ENCODE data around the gene MGAT5.

MGAT5 gene

GRCh38 chr2:134279417-134279816, 25.5 kb downstream of the MGAT5 start (continued):
- TF ChIP-seq ZNF138 (tag by site-specific recombination; IDR thresholded peaks at IDR 0.05; ENCODE audit: borderline replicate concordance) = no peak
- no peak for TF ChIP-seq ZNF521 (tag by site-specific recombination; IDR thresholded peaks at IDR 0.05)
- no peak for TF ChIP-seq PRDM6 (tag by site-specific recombination; IDR thresholded peaks at IDR 0.05)
- no peak for TF ChIP-seq ZNF645 (tag by site-specific recombination; IDR thresholded peaks at IDR 0.05)
- no peak for TF ChIP-seq ZNF639 (tag by site-specific recombination; IDR thresholded peaks at IDR 0.05)
- no peak for TF ChIP-seq INSM2 (tag by site-specific recombination; IDR thresholded peaks at IDR 0.05)
- no peak for TF ChIP-seq ZNF416 (tag by site-specific recombination; IDR thresholded peaks at IDR 0.05)
- no peak for TF ChIP-seq ZBTB26 (tag by site-specific recombination; optimal IDR thresholded peaks at IDR 0.05)
- TF ChIP-seq ZNF2 (tag by site-specific recombination; IDR thresholded peaks at IDR 0.05) = no peak
- no peak for TF ChIP-seq ZNF629 (tag by site-specific recombination; IDR thresholded peaks at IDR 0.05)

GRCh38 chr2:134280231-134280630, 26.4 kb downstream of the MGAT5 start:
- Histone ChIP-seq H3K4me1 (ENCODE audit: control insufficient read depth, insufficient read depth, low read length) (no peaks in the 10 kb centered on the region), H3K4me3 (ENCODE audit: low read depth, low read length) (no peak overlapping the region), H3K36me3 (ENCODE audit: control insufficient read depth in 2 of 2, insufficient read depth in 1 of 2, low read length in 2 of 2) (no peaks in the 10 kb centered on the region; a peak in 1 of 3 replicates), H3K9me3 (ENCODE audit: control insufficient read depth, insufficient read depth, low read depth, low read length) (no peaks in the 10 kb centered on the region), H3K27ac (ENCODE audit: extremely low read depth, low read depth, low read length) (no peak overlapping the region)
- CTCF ChIA-PET = no interaction called here
- TF ChIP-seq ZNF274 (IDR thresholded peaks at IDR 0.05; ENCODE audit: low read length) = no peak
- no peak for TF ChIP-seq ZNF274 (tag by site-specific recombination; IDR thresholded peaks at IDR 0.05; ENCODE audit: borderline replicate concordance)
- no peak for TF ChIP-seq ZNF148 (tag by site-specific recombination; IDR thresholded peaks at IDR 0.05; ENCODE audit: borderline replicate concordance)
- TF ChIP-seq ZNF530 (tag by site-specific recombination; IDR thresholded peaks at IDR 0.05; ENCODE audit: low read depth) = no peak
- no peak for TF ChIP-seq ZNF138 (tag by site-specific recombination; IDR thresholded peaks at IDR 0.05; ENCODE audit: borderline replicate concordance)
- TF ChIP-seq ZNF785 (tag by site-specific recombination; IDR thresholded peaks at IDR 0.05) = no peak
- TF ChIP-seq ZNF623 (tag by site-specific recombination; IDR thresholded peaks at IDR 0.05) = no peak
- no peak for TF ChIP-seq EGR2 (tag by site-specific recombination; IDR thresholded peaks at IDR 0.05; ENCODE audit: low read depth)
- no peak for TF ChIP-seq ZNF837 (tag by site-specific recombination; IDR thresholded peaks at IDR 0.05)
- TF ChIP-seq ZNF529 (tag by site-specific recombination; IDR thresholded peaks at IDR 0.05; ENCODE audit: insufficient replicate concordance) = no peak
- no peak for TF ChIP-seq OVOL3 (tag by site-specific recombination; IDR thresholded peaks at IDR 0.05)
- TF ChIP-seq KLF10 (tag by site-specific recombination; IDR thresholded peaks at IDR 0.05) = no peak
- TF ChIP-seq ZNF350 (tag by site-specific recombination; IDR thresholded peaks at IDR 0.05) = no peak
- TF ChIP-seq ZNF114 (tag by site-specific recombination; IDR thresholded peaks at IDR 0.05) = no peak
- no peak for TF ChIP-seq ZNF596 (tag by site-specific recombination; IDR thresholded peaks at IDR 0.05)
- POLR2A ChIA-PET = no interaction called here
